Measurements from ENCODE around the gene SEMA3C.

DNA sequence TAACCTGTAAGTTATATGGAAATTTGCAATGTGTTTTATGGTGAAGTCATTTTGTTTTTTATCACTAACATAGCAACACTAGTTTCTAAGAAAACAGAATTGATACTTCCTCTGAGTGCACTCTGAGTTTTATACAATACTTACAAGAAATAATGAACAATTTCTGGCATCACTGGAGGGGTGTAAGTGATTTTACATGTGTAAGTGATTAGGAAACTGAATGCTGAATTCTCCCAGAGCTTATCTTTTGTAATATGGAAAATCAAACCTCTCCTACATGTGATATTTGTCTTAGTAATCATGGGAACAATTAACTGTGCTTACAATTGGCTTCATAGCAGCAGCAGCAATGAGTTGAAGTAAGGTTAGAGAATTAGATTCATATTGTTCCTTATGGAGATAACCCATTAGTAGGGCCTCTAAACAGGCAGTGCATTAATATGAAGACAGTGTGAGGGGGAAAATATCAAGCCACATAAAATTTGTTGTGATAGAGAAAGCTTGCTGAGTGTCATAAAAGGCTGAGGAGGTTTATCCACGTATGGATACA lies 37.4 kb downstream of the SEMA3C start:
- TF ChIP-seq, protein P1, sequence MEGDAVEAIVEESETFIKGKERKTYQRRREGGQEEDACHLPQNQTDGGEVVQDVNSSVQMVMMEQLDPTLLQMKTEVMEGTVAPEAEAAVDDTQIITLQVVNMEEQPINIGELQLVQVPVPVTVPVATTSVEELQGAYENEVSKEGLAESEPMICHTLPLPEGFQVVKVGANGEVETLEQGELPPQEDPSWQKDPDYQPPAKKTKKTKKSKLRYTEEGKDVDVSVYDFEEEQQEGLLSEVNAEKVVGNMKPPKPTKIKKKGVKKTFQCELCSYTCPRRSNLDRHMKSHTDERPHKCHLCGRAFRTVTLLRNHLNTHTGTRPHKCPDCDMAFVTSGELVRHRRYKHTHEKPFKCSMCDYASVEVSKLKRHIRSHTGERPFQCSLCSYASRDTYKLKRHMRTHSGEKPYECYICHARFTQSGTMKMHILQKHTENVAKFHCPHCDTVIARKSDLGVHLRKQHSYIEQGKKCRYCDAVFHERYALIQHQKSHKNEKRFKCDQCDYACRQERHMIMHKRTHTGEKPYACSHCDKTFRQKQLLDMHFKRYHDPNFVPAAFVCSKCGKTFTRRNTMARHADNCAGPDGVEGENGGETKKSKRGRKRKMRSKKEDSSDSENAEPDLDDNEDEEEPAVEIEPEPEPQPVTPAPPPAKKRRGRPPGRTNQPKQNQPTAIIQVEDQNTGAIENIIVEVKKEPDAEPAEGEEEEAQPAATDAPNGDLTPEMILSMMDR (IDR thresholded peaks at IDR 0.05; ENCODE audit: insufficient read depth, low read length), result no peak
- TF ChIP-seq SPI1 (IDR thresholded peaks at IDR 0.05; ENCODE audit: borderline replicate concordance, low read depth) (no peak), POLR2AphosphoS5 (IDR thresholded peaks at IDR 0.05; ENCODE audit: low read depth) (no peak), GABPA (IDR thresholded peaks at IDR 0.05; ENCODE audit: low read depth) (no peak)
- TF ChIP-seq, protein P2, sequence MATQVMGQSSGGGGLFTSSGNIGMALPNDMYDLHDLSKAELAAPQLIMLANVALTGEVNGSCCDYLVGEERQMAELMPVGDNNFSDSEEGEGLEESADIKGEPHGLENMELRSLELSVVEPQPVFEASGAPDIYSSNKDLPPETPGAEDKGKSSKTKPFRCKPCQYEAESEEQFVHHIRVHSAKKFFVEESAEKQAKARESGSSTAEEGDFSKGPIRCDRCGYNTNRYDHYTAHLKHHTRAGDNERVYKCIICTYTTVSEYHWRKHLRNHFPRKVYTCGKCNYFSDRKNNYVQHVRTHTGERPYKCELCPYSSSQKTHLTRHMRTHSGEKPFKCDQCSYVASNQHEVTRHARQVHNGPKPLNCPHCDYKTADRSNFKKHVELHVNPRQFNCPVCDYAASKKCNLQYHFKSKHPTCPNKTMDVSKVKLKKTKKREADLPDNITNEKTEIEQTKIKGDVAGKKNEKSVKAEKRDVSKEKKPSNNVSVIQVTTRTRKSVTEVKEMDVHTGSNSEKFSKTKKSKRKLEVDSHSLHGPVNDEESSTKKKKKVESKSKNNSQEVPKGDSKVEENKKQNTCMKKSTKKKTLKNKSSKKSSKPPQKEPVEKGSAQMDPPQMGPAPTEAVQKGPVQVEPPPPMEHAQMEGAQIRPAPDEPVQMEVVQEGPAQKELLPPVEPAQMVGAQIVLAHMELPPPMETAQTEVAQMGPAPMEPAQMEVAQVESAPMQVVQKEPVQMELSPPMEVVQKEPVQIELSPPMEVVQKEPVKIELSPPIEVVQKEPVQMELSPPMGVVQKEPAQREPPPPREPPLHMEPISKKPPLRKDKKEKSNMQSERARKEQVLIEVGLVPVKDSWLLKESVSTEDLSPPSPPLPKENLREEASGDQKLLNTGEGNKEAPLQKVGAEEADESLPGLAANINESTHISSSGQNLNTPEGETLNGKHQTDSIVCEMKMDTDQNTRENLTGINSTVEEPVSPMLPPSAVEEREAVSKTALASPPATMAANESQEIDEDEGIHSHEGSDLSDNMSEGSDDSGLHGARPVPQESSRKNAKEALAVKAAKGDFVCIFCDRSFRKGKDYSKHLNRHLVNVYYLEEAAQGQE (IDR thresholded peaks at IDR 0.05; ENCODE audit: insufficient replicate concordance, low read depth), result no peak
